HFF-Myc (cell line): ENCODE measurements around the gene VEGFB.

Experiments
- DNase-seq: peaks from one replicate; pipeline ENCODE4 v3.0.0-alpha.2; 2011; ENCODE audit warnings: low read depth; ENCODE audit errors: extremely low read depth
- H3K4me3 ChIP-seq: replicated peaks from 2 replicates; pipeline ENCODE4 v1.5.1; 2011; ENCODE audit warnings: low read depth, mild to moderate bottlenecking, control low read depth, low read length
- TF ChIP-seq, protein P1 (sequence below): IDR thresholded peaks from 2 replicates; pipeline ENCODE4 v1.5.1; 2012; ENCODE audit warnings: mild to moderate bottlenecking, low read depth, low read length, control low read depth; ENCODE audit errors: missing control alignments

Gene VEGFB

DNA sequence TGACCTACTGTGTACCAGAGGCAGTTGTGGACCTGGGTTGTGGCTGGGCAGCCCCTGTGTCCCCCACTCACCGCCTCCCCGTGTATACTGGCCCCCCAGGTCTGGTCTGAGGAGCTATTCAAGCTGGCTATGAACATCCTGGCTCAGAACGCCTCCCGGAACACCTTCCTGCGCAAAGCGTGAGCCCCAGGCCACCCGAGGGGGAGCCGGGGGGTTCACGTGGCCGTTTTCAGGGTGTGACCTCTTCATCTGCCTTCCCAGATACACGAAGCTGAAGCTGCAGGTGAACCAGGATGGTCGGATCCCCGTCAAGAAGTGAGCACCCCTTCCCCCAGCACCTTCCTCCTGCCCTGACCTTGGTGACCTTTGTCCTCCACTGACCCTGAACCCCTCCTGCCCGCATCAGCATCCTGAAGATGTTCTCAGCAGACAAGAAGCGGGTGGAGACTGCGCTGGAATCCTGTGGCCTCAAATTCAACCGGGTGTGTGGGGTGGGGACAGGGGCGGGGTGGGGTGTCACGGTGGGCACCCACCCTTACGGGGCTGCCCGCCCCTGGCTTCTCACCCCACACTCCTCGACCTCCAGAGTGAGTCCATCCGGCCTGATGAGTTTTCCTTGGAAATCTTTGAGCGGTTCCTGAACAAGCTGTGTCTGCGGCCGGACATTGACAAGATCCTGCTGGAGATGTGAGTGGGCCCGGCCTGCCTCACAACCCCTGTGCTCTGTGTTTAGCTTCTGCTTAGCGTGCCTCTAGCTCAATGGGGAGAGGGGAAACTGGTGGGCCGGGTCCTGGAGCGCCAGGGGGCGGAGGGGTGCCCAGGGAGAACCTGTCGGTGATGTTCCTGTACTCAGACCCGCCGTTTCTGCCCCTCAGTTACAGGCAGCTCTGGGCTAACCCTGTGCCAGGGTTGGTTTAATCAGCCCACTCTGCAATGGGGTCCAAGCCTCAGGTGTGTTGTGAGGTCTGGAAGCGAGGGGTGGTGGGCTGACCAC is 21.0 kb downstream of the VEGFB start:
- TF ChIP-seq, protein P1, sequence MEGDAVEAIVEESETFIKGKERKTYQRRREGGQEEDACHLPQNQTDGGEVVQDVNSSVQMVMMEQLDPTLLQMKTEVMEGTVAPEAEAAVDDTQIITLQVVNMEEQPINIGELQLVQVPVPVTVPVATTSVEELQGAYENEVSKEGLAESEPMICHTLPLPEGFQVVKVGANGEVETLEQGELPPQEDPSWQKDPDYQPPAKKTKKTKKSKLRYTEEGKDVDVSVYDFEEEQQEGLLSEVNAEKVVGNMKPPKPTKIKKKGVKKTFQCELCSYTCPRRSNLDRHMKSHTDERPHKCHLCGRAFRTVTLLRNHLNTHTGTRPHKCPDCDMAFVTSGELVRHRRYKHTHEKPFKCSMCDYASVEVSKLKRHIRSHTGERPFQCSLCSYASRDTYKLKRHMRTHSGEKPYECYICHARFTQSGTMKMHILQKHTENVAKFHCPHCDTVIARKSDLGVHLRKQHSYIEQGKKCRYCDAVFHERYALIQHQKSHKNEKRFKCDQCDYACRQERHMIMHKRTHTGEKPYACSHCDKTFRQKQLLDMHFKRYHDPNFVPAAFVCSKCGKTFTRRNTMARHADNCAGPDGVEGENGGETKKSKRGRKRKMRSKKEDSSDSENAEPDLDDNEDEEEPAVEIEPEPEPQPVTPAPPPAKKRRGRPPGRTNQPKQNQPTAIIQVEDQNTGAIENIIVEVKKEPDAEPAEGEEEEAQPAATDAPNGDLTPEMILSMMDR = no peak
- H3K4me3 ChIP-seq = no peak overlapping the region

DNA sequence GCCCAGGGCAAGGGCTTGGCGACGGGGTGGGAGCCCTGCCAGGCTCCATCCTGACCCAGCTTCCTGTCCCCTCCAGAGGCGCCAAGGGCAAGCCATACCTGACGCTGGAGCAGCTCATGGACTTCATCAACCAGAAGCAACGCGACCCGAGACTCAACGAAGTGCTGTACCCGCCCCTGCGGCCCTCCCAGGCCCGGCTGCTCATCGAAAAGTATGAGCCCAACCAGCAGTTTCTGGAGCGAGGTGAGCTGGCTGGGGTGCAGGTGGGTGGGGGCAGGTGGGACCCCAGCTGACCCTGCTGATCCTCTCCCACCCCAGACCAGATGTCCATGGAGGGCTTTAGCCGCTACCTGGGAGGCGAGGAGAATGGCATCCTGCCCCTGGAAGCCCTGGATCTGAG is 21.9 kb downstream of the VEGFB start:
- no peak for DNase-seq
- no peak overlapping the region for H3K4me3 ChIP-seq
- TF ChIP-seq, protein P1 = no peak

More for the DNA sequence above, 21.0 kb downstream of the VEGFB start:
- DNase-seq = no peak

DNA sequence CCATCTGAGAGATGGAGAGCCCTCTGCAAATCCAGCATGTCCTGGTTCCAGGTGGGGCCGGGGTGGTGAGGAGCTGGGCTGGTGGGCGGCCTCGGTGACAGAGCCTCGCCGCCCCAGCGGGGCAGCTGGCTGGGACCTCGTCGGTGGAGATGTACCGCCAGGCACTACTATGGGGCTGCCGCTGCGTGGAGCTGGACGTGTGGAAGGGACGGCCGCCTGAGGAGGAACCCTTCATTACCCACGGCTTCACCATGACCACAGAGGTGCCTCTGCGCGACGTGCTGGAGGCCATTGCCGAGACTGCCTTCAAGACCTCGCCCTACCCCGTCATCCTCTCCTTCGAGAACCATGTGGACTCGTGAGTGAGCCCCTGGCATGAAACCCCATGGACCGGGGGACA is 24.0 kb downstream of the VEGFB start:
- H3K4me3 ChIP-seq = no peak overlapping the region
- no peak for DNase-seq
- TF ChIP-seq, protein P1 = no peak

DNA sequence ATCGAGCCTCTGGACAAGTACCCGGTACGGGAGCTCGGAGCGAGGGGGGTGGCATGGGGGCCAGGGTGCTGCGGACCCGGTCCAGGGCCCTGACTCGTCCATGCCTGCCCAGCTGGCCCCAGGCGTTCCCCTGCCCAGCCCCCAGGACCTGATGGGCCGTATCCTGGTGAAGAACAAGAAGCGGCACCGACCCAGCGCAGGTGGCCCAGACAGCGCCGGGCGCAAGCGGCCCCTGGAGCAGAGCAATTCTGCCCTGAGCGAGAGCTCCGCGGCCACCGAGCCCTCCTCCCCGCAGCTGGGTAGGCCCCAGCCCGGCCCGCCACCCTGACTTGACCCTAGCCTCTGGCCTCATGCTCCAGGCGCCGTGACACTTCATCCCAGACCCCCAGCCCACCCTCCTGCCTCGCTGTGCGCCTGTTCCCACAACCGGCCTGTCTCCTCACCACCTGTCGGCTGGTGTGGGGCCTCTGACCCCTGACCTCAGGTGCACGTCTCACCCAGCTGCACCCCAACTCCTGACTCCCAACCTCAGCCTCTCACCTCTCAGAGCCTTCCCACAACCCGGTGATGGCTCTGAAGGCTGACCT is 24.7 kb downstream of the VEGFB start:
- DNase-seq = no peak
- H3K4me3 ChIP-seq = no peak overlapping the region
- TF ChIP-seq, protein P1 = no peak

DNA sequence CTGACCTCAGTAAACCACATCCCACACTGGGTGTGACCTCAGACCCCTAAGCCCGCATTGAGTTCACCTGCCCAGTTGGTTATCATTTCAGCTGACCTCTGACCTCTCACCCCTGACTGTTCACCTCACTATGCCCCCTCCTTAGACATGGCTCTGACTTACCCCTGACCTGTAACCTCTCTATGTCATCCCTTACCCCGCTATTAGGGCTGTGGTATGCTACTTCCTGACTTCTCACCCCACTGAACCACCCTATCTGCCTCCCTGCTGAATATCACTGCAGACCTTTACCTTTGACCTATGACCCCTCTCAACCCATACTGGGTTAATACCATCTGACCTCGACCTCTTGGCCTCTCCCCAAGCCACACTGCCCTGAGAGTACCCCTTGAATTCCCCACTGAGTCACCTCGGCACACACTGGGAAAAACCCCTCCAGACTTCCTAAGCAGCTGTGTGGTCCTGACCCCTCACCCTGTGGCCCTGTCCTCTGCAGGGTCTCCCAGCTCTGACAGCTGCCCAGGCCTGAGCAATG is 25.2 kb downstream of the VEGFB start:
- TF ChIP-seq, protein P1 = no peak
- no peak overlapping the region for H3K4me3 ChIP-seq
- no peak for DNase-seq

DNA sequence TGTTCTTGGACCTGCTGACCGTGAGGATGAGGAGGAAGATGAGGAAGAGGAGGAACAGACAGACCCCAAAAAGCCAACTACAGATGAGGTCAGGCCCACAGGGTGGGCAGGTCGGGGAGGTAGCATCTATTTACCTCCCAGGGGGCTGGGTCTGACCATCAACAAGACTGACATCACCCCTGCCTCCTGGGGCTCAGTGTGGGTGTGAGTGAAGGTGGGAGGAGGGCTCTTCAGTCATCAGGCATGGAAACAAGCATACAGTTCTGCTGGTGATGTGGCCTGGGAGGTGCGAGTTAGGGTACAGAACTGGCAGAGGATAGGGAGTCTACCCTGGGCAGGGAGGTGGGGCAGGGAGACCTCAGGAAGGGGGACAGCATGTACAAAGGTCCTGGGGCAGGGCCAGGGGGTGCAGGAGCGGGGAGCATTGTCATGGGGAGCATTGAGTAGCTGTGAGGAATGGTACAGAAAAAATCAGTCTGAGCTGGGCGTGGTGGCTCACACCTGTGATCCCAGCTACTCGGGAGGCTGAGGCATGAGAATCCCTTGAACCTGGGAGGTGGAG is 25.8 kb downstream of the VEGFB start:
- H3K4me3 ChIP-seq = no peak overlapping the region
- no peak for DNase-seq
- TF ChIP-seq, protein P1 = no peak
